CD4-positive, alpha-beta memory T cell (primary cell): Measurements from ENCODE around the gene OR5K4. TPM values are rescaled to one million over a fixed set of nuclear protein-coding genes. Genes with fewer than 3 reads are reported as not detected.

Experiments
- CTCF ChIA-PET: fragments of 350-600 bp; sonication (Branson Sonifier 250); formaldehyde crosslinking; loops from one replicate; lab custom pipeline; 2021; ENCODE audit warnings: inconsistent platforms; ENCODE audit not compliant: partially characterized antibody; lab: Charles Lee
- POLR2A ChIA-PET: fragments of 350-600 bp; sonication (Branson Sonifier 250); formaldehyde crosslinking; loops from one replicate; lab custom pipeline; 2021; ENCODE audit not compliant: partially characterized antibody; lab: Charles Lee
- DNase-seq, 5 donors: peaks; one replicate each; pipeline versions ENCODE4 v3.0.0 to v3.0.0-alpha.2; 2020 to 2022; ENCODE audit warnings: mixed read lengths in 1 of 5
- H3K27ac ChIP-seq: one replicate; pipeline ENCODE4 v1.7.0; 2013; ENCODE audit warnings: low read depth, low read length
- H3K27me3 ChIP-seq: 2 replicates; pipeline ENCODE4 v1.7.0; 2013; ENCODE audit warnings: mild to moderate bottlenecking, low read length, moderate library complexity; ENCODE audit not compliant: insufficient read depth
- H3K36me3 ChIP-seq: 2 replicates; pipeline ENCODE4 v1.7.0; 2013; ENCODE audit warnings: mild to moderate bottlenecking, low read length, moderate library complexity; ENCODE audit not compliant: insufficient read depth
- H3K4me1 ChIP-seq: 2 replicates; pipeline ENCODE4 v1.7.0; 2013; ENCODE audit warnings: mild to moderate bottlenecking, low read length, moderate library complexity; ENCODE audit not compliant: insufficient read depth
- H3K4me3 ChIP-seq, 2 donors: one replicate each; pipeline ENCODE4 v1.7.0; 2013; ENCODE audit warnings: low read length in 2 of 2, mild to moderate bottlenecking in 1 of 2
- H3K9me3 ChIP-seq, 2 donors: one replicate each; pipeline ENCODE4 v1.7.0; 2013; ENCODE audit warnings: low read length in 2 of 2, control low read depth in 1 of 2; ENCODE audit not compliant: control insufficient read depth in 1 of 2
- H3K27ac Mint-ChIP-seq, 7 donors: one replicate each; pipeline ENCODE4 v1.8.0; 2020 to 2021; ENCODE audit warnings: mixed read lengths in 7 of 7, mild to moderate bottlenecking in 6 of 7, inconsistent platforms in 3 of 7, moderate library complexity in 3 of 7
- H3K27me3 Mint-ChIP-seq, 2 donors: one replicate each; pipeline ENCODE4 v1.8.0; 2020 to 2021; ENCODE audit warnings: mixed read lengths in 2 of 2
- H3K36me3 Mint-ChIP-seq, 2 donors: one replicate each; pipeline ENCODE4 v1.8.0; 2020 to 2021; ENCODE audit warnings: mixed read lengths in 2 of 2, inconsistent platforms in 1 of 2, mild to moderate bottlenecking in 1 of 2
- H3K4me1 Mint-ChIP-seq, 4 donors: one replicate each; pipeline ENCODE4 v1.8.0; 2020 to 2021; ENCODE audit warnings: mixed read lengths in 4 of 4, mild to moderate bottlenecking in 1 of 4
- H3K4me3 Mint-ChIP-seq, 8 donors: one replicate each; pipeline ENCODE4 v1.8.0; 2020 to 2021; ENCODE audit warnings: mixed read lengths in 8 of 8, mild to moderate bottlenecking in 7 of 8, moderate library complexity in 6 of 8, inconsistent platforms in 3 of 8
- H3K9me3 Mint-ChIP-seq, 8 donors: one replicate each; pipeline ENCODE4 v1.8.0; 2020 to 2021; ENCODE audit warnings: mixed read lengths in 8 of 8, mild to moderate bottlenecking in 5 of 8, inconsistent platforms in 3 of 8, moderate library complexity in 1 of 8
- intact Hi-C: fragments of 100-400 bp; cut with micrococcal nuclease; formaldehyde crosslinking; loops from one replicate; pipeline ENCODE4 v1.15.1; 2023
- polyA plus RNA-seq, 2 donors: library from polyadenylated mRNA; unstranded; fragments of 300-500 nt; fragmentation: Illumina TruSeq; gene quantifications; one replicate each; pipeline ENCODE4 v1.2.3, GENCODE V29; 2021
- total RNA-seq, 2 experiments: library from RNA; stranded (reverse); gene quantifications; one replicate each; pipeline ENCODE4 v1.2.3, GENCODE V29; 2021

Gene OR5K4
- total and polyA plus RNA-seq, 4 experiments from 2014 or later = not detected

DNA sequence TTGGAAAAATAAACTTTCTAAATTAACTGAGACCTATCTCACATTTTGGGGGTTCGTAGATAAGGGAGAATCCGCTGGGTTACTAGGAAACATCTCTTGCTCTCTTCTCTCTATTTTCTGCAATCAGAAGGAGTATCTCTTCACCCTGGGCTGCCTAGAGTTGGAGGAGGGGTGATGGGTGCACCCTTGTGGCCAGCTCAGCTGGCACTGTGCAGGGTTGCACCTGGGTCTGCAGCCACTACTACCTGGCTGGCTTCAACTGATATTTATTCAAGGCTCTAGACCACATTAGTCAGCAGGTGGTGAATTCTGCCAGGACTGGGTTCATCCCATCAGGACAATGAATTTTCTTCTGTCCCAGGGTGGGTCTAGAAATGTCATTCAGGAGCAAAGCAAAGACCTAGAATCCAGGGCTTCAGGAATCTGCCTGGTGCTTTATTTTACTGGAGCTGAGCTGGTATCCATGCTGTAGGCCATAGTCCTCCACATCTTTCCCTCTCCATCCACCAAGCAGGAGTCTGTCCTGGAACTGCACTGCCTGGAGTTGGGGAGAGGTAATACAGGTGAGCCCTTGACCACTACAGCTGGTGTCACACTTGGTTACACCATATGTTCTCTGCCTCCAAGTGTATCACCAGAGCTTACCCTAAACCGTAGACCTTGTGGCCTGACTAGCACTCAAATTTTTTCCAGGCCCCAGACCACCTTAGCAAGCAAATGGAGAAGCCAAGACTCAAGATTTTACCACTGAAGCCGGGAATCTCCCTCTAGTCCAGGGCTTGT lies 14.0 kb downstream of the OR5K4 start:
- no peaks in the 10 kb centered on the region for H3K9me3 ChIP-seq
- H3K27ac Mint-ChIP-seq = no peak overlapping the region
- no peak overlapping the region for H3K27ac ChIP-seq
- peaks cover 0 to 6% (median 3%) of the 10 kb centered on the region in 4 donors for H3K4me1 Mint-ChIP-seq
- H3K36me3 Mint-ChIP-seq = peaks cover 0 to 8% of the 10 kb centered on the region in 2 donors
- H3K27me3 Mint-ChIP-seq = no peaks in the 10 kb centered on the region
- no peak overlapping the region for H3K4me3 Mint-ChIP-seq
- CTCF ChIA-PET = no interaction called here
- no peak for DNase-seq
- no peaks in the 10 kb centered on the region for H3K27me3 ChIP-seq
- POLR2A ChIA-PET = no interaction called here
- H3K9me3 Mint-ChIP-seq = peaks cover 0 to 16% (median 7%) of the 10 kb centered on the region in 8 donors
- intact Hi-C loops = no loop called here
- no peak overlapping the region for H3K4me3 ChIP-seq
- H3K36me3 ChIP-seq = no peaks in the 10 kb centered on the region
- H3K4me1 ChIP-seq = no peaks in the 10 kb centered on the region

- Histone ChIP-seq H3K27ac (no peak overlapping the region), H3K4me3 (no peak overlapping the region), H3K4me1 (no peaks in the 10 kb centered on the region), H3K36me3 (no peaks in the 10 kb centered on the region), H3K27me3 (no peaks in the 10 kb centered on the region), H3K9me3 (no peaks in the 10 kb centered on the region)
- Mint-ChIP-seq H3K27me3 (peaks cover 0 to 2% of the 10 kb centered on the region in 2 donors), H3K4me1 (peaks cover 0 to 6% (median 3%) of the 10 kb centered on the region in 4 donors), H3K4me3 (no peak overlapping the region), H3K27ac (no peak overlapping the region), H3K9me3 (peaks cover 0 to 3% (median 0%) of the 10 kb centered on the region in 8 donors), H3K36me3 (peaks cover 0 to 4% of the 10 kb centered on the region in 2 donors)
- intact Hi-C loops = no loop called here
- CTCF ChIA-PET = no interaction called here
- POLR2A ChIA-PET = no interaction called here
- DNase-seq = no peak
Measured at GRCh38 chr3:98371186-98371585, 17.5 kb downstream of the OR5K4 start.

DNA sequence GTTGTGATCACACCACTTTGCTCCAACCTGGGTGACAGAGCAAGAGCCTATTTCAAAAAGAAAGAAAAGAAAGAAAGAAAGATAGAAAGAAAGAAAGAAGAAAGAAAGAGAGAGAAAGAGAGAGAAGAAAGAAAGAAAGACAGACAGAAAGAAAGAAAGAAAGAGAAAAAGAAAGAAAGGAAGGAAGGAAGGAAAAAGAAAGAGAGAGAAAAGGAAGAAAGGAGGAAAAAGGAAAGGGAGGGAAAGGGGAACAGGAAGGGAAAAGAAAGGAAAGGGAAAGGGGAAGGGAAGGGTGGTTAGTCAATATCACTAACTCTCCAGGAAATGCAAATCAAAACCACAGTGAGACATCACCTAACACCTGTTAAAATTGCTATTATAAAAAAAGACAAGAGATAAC lies 18.2 kb downstream of the OR5K4 start:
- H3K4me1 ChIP-seq = no peaks in the 10 kb centered on the region
- ChIA-PET CTCF (no interaction called here), POLR2A (no interaction called here)
- DNase-seq = no peak
- no peaks in the 10 kb centered on the region for H3K27me3 ChIP-seq
- H3K27me3 Mint-ChIP-seq = peaks cover 0 to 2% of the 10 kb centered on the region in 2 donors
- no peaks in the 10 kb centered on the region for H3K9me3 ChIP-seq
- no peak overlapping the region for H3K27ac ChIP-seq
- intact Hi-C loops = no loop called here
- peaks cover 0 to 3% (median 0%) of the 10 kb centered on the region in 8 donors for H3K9me3 Mint-ChIP-seq
- H3K36me3 ChIP-seq = no peaks in the 10 kb centered on the region
- H3K36me3 Mint-ChIP-seq = peaks cover 0 to 4% of the 10 kb centered on the region in 2 donors
- H3K4me3 ChIP-seq = no peak overlapping the region
- H3K4me1 Mint-ChIP-seq = peaks cover 0 to 6% (median 3%) of the 10 kb centered on the region in 4 donors
- peak overlapping the region in 1 of 7 donors; percentile 67 for H3K27ac Mint-ChIP-seq
- H3K4me3 Mint-ChIP-seq = no peak overlapping the region

GRCh38 chr3:98372445-98372844 lies 18.8 kb downstream of the OR5K4 start:
- Histone ChIP-seq H3K4me1 (no peaks in the 10 kb centered on the region), H3K36me3 (no peaks in the 10 kb centered on the region), H3K27ac (no peak overlapping the region), H3K27me3 (no peaks in the 10 kb centered on the region), H3K4me3 (no peak overlapping the region), H3K9me3 (no peaks in the 10 kb centered on the region)
- POLR2A ChIA-PET = no interaction called here
- no peak overlapping the region for H3K27ac Mint-ChIP-seq
- DNase-seq = no peak
- H3K9me3 Mint-ChIP-seq = peaks cover 0 to 3% (median 0%) of the 10 kb centered on the region in 8 donors
- CTCF ChIA-PET = no interaction called here
- H3K27me3 Mint-ChIP-seq = peaks cover 0 to 2% of the 10 kb centered on the region in 2 donors
- peaks cover 0 to 6% (median 3%) of the 10 kb centered on the region in 4 donors for H3K4me1 Mint-ChIP-seq
- intact Hi-C loops = no loop called here
- H3K4me3 Mint-ChIP-seq = no peak overlapping the region
- H3K36me3 Mint-ChIP-seq = peaks cover 0 to 2% of the 10 kb centered on the region in 2 donors

DNA sequence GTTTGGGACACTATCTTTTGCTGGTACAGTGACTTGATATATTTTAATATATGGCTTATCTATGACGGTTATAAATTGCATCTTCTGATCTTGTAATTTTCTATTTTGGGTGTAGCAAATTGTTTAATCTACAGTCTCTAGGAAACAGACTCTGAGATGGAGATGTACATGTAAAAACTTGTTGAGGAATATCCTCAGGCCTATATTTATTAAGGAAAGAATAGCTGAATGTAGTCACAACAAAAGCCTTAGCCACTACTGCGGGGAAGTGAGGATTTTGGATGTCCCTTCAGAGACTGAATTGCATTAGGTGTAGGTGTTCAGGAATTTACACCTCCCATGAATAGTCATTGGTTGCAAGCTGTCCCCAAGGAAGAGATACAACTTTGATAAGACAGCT lies 23.0 kb downstream of the OR5K4 start:
- Histone ChIP-seq H3K27me3 (no peaks in the 10 kb centered on the region), H3K4me3 (no peak overlapping the region), H3K36me3 (no peaks in the 10 kb centered on the region), H3K27ac (no peak overlapping the region), H3K4me1 (no peaks in the 10 kb centered on the region), H3K9me3 (no peaks in the 10 kb centered on the region)
- peaks cover 0 to 2% of the 10 kb centered on the region in 2 donors for H3K27me3 Mint-ChIP-seq
- POLR2A ChIA-PET = no interaction called here
- H3K4me3 Mint-ChIP-seq = no peak overlapping the region
- peaks cover 0 to 3% (median 0%) of the 10 kb centered on the region in 8 donors for H3K9me3 Mint-ChIP-seq
- H3K4me1 Mint-ChIP-seq = peaks cover 0 to 4% (median 3%) of the 10 kb centered on the region in 4 donors
- intact Hi-C loops = no loop called here
- no peaks in the 10 kb centered on the region for H3K36me3 Mint-ChIP-seq
- CTCF ChIA-PET = interaction anchor here (1.2 kb wide), 1 partner anchor 196 kb away, joined by 3 read pairs; no protein-coding TSS in a partner anchor
- H3K27ac Mint-ChIP-seq = no peak overlapping the region
- DNase-seq = no peak

DNA sequence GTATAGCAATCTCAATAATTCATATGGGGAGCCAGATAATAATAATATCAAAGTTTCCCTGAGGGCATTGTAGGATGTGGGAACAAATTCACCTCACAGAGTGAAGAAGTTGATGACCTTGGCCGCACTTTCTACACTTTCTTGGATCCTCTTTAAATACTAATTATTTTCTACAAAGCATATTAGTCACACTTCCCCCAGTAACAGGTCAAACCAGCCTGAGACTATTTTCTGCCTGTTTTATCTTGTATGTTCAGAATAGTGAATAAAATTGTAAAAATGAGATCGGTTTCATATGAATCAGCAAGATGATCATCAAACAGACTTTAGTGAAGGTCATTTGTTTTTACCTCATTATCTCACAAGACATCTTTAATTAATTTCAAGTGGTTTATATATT lies 34.5 kb downstream of the OR5K4 start:
- CTCF ChIA-PET = no interaction called here
- no peak for DNase-seq
- H3K9me3 ChIP-seq = no peaks in the 10 kb centered on the region
- H3K36me3 ChIP-seq = no peaks in the 10 kb centered on the region
- Mint-ChIP-seq H3K9me3 (no peaks in the 10 kb centered on the region), H3K4me1 (no peaks in the 10 kb centered on the region), H3K27me3 (peaks cover 9 to 11% of the 10 kb centered on the region in 2 donors), H3K27ac (no peak overlapping the region), H3K4me3 (no peak overlapping the region), H3K36me3 (no peaks in the 10 kb centered on the region)
- intact Hi-C loops = no loop called here
- no peak overlapping the region for H3K4me3 ChIP-seq
- POLR2A ChIA-PET = interaction anchor here (0.7 kb wide), 1 partner anchor 186 kb away, joined by 3 read pairs; no protein-coding TSS in a partner anchor
- H3K4me1 ChIP-seq = no peaks in the 10 kb centered on the region
- H3K27ac ChIP-seq = no peak overlapping the region
- H3K27me3 ChIP-seq = no peaks in the 10 kb centered on the region

GRCh38 chr3:98390366-98390765 lies 36.7 kb downstream of the OR5K4 start, which contains the start of gene OR5K3:
Gene OR5K3 (plus strand): TSS chr3:98390666. CDS start chr3:98390666, 0 bp downstream.
- H3K4me1 Mint-ChIP-seq = no peaks in the 10 kb centered on the region
- Histone ChIP-seq H3K27ac (no peak within 1 kb of the TSS), H3K27me3 (no peaks in the 10 kb centered on the region), H3K9me3 (no peaks in the 10 kb centered on the region), H3K4me3 (no peak within 1 kb of the TSS), H3K4me1 (no peaks in the 10 kb centered on the region), H3K36me3 (no peaks in the 10 kb centered on the region)
- intact Hi-C loops = no loop called here
- H3K27me3 Mint-ChIP-seq = peaks cover 4 to 6% of the 10 kb centered on the region in 2 donors
- POLR2A ChIA-PET = no interaction called here
- DNase-seq = no peak
- H3K4me3 Mint-ChIP-seq = no peak within 1 kb of the TSS
- CTCF ChIA-PET = no interaction called here
- no peaks in the 10 kb centered on the region for H3K36me3 Mint-ChIP-seq
- H3K27ac Mint-ChIP-seq = no peak within 1 kb of the TSS
- no peaks in the 10 kb centered on the region for H3K9me3 Mint-ChIP-seq
